T-helper 22 cell (primary cell): ENCODE data around the gene NTN1.

Source experiments
- DNase-seq: peaks from one replicate; pipeline ENCODE4 v3.0.0-alpha.2; 2020; ENCODE audit warnings: low read depth

NTN1 gene

GRCh38 chr17:9233761-9234160 lies 212.5 kb downstream of the NTN1 start:
- no peak for DNase-seq

GRCh38 chr17:9234389-9234945 lies 213.2 kb downstream of the NTN1 start:
- DNase-seq = no peak

GRCh38 chr17:9235346-9235745 lies 214.0 kb downstream of the NTN1 start:
- DNase-seq = no peak

GRCh38 chr17:9236286-9237052 lies 215.2 kb downstream of the NTN1 start:
- DNase-seq = no peak

GRCh38 chr17:9237053-9237410 lies 215.7 kb downstream of the NTN1 start:
- DNase-seq = no peak

- no peak for DNase-seq
These were observed 216.5 kb downstream of the NTN1 start for GRCh38 chr17:9237661-9238301.

- DNase-seq = no peak
These were observed 217.3 kb downstream of the NTN1 start for GRCh38 chr17:9238340-9239245.

- DNase-seq = no peak
These were observed 218.0 kb downstream of the NTN1 start for GRCh38 chr17:9239246-9239792.

- peak; percentile 51 for DNase-seq
These were observed 218.7 kb downstream of the NTN1 start for GRCh38 chr17:9239793-9240658.

- DNase-seq = no peak
These were observed 219.5 kb downstream of the NTN1 start for GRCh38 chr17:9240659-9241370.

- DNase-seq = no peak
These were observed 220.0 kb downstream of the NTN1 start for GRCh38 chr17:9241371-9241712.

GRCh38 chr17:9241774-9242496 lies 220.6 kb downstream of the NTN1 start:
- no peak for DNase-seq

GRCh38 chr17:9242497-9242881 lies 221.2 kb downstream of the NTN1 start:
- no peak for DNase-seq

GRCh38 chr17:9242983-9243382 lies 221.7 kb downstream of the NTN1 start:
- DNase-seq = no peak

GRCh38 chr17:9244066-9245052 lies 223.0 kb downstream of the NTN1 start:
- DNase-seq = no peak

- DNase-seq = no peak
These were observed 226.2 kb downstream of the NTN1 start for GRCh38 chr17:9247401-9247938.

GRCh38 chr17:9249245-9249953 lies 228.1 kb downstream of the NTN1 start:
- DNase-seq = no peak

- no peak for DNase-seq
These were observed 230.0 kb downstream of the NTN1 start for GRCh38 chr17:9251273-9251672.
